GM12874 (cell line): ENCODE measurements around the gene CADM1.

ENCODE experiments used
- CTCF ChIP-seq: IDR thresholded peaks from 2 replicates; pipeline ENCODE4 v1.5.1; 2011; ENCODE audit warnings: low read depth, mild to moderate bottlenecking, control low read depth, low read length, moderate library complexity; ENCODE audit not compliant: insufficient read depth

The CADM1 gene

GRCh38 chr11:115423728-115424459, 80.3 kb downstream of the CADM1 start:
- TF ChIP-seq CTCF: no peak

GRCh38 chr11:115421992-115422689, 82.1 kb downstream of the CADM1 start:
- no peak for TF ChIP-seq CTCF

GRCh38 chr11:115421352-115421991, 82.7 kb downstream of the CADM1 start:
- TF ChIP-seq CTCF: no peak

GRCh38 chr11:115420505-115420904, 83.7 kb downstream of the CADM1 start:
- no peak for TF ChIP-seq CTCF

GRCh38 chr11:115418626-115419025, 85.6 kb downstream of the CADM1 start:
- no peak for TF ChIP-seq CTCF

- TF ChIP-seq CTCF: no peak
Observed at GRCh38 chr11:115418081-115418480, 86.1 kb downstream of the CADM1 start.

- TF ChIP-seq CTCF: no peak
Observed at GRCh38 chr11:115411120-115411519, 93.1 kb downstream of the CADM1 start.
